ENCODE measurements around the gene SLAMF6.
A peak's percentile ranks its signal among the peaks of the same experiment; 100 is the strongest.

Gene SLAMF6

GRCh38 chr1:160449494-160449893 lies 73.6 kb downstream of the SLAMF6 start:
- TF ChIP-seq CTCF (IDR thresholded peaks at IDR 0.05; ENCODE audit: control extremely low read depth, extremely low read depth, low read depth, missing control alignments): no peak
- ChIA-PET CTCF (interaction anchor here (1.0 kb wide), 2 partner anchors 9 to 94 kb away, joined by 3 read pairs; no protein-coding TSS in a partner anchor), POLR2A (no interaction called here)
- no peak for DNase-seq (ENCODE audit: extremely low spot score)

GRCh38 chr1:160446945-160447600 lies 76.0 kb downstream of the SLAMF6 start:
- ChIA-PET CTCF (no interaction called here), POLR2A (no interaction called here)
- TF ChIP-seq CTCF (IDR thresholded peaks at IDR 0.05; ENCODE audit: control extremely low read depth, extremely low read depth, low read depth, missing control alignments): no peak
- DNase-seq (ENCODE audit: extremely low spot score): no peak

- TF ChIP-seq CTCF (IDR thresholded peaks at IDR 0.05; ENCODE audit: control extremely low read depth, extremely low read depth, low read depth, missing control alignments): no peak
- no peak for DNase-seq (ENCODE audit: extremely low spot score)
- POLR2A ChIA-PET: no interaction called here
- CTCF ChIA-PET: interaction anchor here (0.9 to 3.1 kb wide), 4 partner anchors 12 to 166 kb away, joined by 3 to 11 read pairs (median 3); no protein-coding TSS in a partner anchor
Measured at GRCh38 chr1:160439718-160440117, 83.3 kb downstream of the SLAMF6 start.

- CTCF ChIA-PET: interaction anchor here (0.9 to 3.1 kb wide), 3 partner anchors 13 to 167 kb away, joined by 3 to 11 read pairs (median 3); no protein-coding TSS in a partner anchor
- DNase-seq (ENCODE audit: extremely low spot score): no peak
- TF ChIP-seq CTCF (IDR thresholded peaks at IDR 0.05; ENCODE audit: control extremely low read depth, extremely low read depth, low read depth, missing control alignments): no peak
- POLR2A ChIA-PET: no interaction called here
Measured at GRCh38 chr1:160438935-160439334, 84.1 kb downstream of the SLAMF6 start.

GRCh38 chr1:160438317-160438918 lies 84.6 kb downstream of the SLAMF6 start:
- ChIA-PET CTCF (interaction anchor here (2.3 to 3.1 kb wide), 2 partner anchors 13 to 168 kb away, joined by 6 to 11 read pairs; no protein-coding TSS in a partner anchor), POLR2A (no interaction called here)
- TF ChIP-seq CTCF (IDR thresholded peaks at IDR 0.05; ENCODE audit: control extremely low read depth, extremely low read depth, low read depth, missing control alignments): no peak
- DNase-seq (ENCODE audit: extremely low spot score): no peak

- CTCF ChIA-PET: interaction anchor here (2.3 to 3.1 kb wide), 2 partner anchors 14 to 168 kb away, joined by 6 to 11 read pairs; no protein-coding TSS in a partner anchor
- DNase-seq (ENCODE audit: extremely low spot score): peak; percentile 28
- POLR2A ChIA-PET: no interaction called here
- no peak for TF ChIP-seq CTCF (IDR thresholded peaks at IDR 0.05; ENCODE audit: control extremely low read depth, extremely low read depth, low read depth, missing control alignments)
Measured at GRCh38 chr1:160437432-160438316, 85.4 kb downstream of the SLAMF6 start.
